Measurements from ENCODE around the gene RAB6C. TPM values are rescaled to one million over a fixed set of nuclear protein-coding genes. Genes with fewer than 3 reads are reported as not detected.
"Not testable (repeated sequence)": the region's sequence is repeated elsewhere in the genome, so short reads cannot be mapped to it uniquely, and the experiment has no call there.

RAB6C gene
- total RNA-seq, 1 donor from 2014 or later = not detected

GRCh38 chr2:129996657-129997237, 17.3 kb downstream of the RAB6C start:
- DNase-seq = not testable (repeated sequence)

GRCh38 chr2:129998771-129999170, 19.3 kb downstream of the RAB6C start:
- not testable (repeated sequence) for DNase-seq

DNA sequence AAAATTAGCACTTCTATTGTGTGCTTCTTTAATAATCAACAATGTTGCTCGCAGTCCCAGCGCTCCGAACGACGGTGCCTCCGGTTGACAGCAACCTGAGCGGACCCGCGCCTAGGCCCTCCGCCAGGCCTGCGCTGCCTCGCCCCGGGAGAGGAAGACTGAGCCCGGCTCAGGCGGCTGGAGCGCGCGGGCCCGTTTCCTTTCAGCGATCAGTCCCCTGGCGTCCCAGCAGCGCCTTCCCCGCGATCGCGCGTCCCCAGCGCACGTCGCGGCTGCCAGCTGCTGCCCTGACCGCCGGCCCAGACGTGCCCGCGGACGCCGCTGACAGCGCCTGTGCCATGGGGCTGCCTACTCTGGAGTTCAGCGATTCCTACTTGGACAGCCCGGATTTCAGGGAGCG, 26.4 kb downstream of the RAB6C start:
- not testable (repeated sequence) for DNase-seq

DNA sequence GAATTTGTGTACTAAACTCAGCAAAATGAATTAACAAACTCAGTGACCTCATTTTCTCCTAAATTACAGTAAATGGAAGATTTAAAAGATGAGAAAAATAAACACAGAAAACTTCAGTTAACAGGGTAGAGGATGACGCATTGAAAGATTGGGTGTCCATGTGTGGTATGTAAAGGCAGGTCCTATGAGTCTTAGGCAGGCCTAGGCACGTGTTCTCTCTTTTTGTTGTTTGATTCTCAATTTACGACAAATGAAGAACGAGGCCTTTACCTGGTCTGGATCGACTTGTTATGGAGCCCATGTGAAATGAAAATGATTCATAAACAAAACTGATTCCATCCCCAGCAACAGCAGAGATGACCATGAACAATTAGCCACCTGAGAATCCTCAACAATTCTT, 37.2 kb downstream of the RAB6C start:
- not testable (repeated sequence) for DNase-seq

DNA sequence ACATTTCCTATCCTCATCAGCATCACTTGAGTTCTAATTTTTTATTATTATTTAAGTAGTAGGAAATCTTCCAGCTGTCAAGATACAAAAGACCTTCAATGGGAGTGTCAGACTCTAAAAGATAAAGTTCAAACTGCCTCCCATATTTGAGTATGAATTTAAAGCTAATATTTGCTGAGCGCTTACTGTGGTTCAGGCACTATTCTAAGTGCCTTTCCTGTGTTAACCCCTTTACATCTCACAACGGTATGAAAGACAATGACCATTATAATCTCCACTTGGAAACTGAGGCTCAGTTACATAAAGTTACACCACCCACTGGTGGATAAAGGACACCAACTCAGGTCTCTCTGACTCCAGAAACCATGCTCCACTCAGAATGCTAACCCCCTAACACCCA, 39.9 kb downstream of the RAB6C start:
- DNase-seq = no peak

- not testable (repeated sequence) for DNase-seq
Measured at GRCh38 chr2:130020069-130020468, 40.6 kb downstream of the RAB6C start.

DNA sequence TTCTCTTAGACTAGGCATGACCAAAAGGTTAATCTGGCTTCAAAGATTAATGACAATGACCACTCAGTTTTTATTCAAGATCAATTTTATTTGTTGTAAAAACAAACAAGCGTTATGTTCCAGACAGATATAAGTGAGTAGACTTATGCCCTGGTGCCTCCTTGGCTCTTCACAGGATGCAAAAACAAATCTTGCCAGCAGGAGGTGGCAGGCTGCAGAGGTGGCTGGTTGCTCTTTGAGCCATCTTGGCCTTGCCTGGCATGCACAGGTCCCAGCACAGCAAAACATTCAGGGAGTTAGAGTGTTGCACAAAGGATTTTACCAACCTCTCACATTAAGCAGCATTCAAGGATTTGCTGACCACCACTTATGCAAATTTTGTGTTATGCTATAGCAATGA, 46.5 kb downstream of the RAB6C start:
- DNase-seq = not testable (repeated sequence)

Other genes starting within 250 kb of the RAB6C start
- gene POTEF, start 149.6 kb downstream of the RAB6C start, total RNA-seq = not detected
- 3.1 TPM for gene CCDC74B, start 165.4 kb downstream of the RAB6C start, total RNA-seq
- gene SMPD4, start 201.9 kb downstream of the RAB6C start, total RNA-seq = 18.1 TPM
- 59.7 TPM for gene MZT2B, start 202.6 kb downstream of the RAB6C start, total RNA-seq
- not detected for gene TUBA3E, start 218.8 kb downstream of the RAB6C start, total RNA-seq

Data from skin of body (tissue), 2 donors.